GM13977 (cell line): Measurements from ENCODE around the gene POLE.

Experiments
- DNase-seq: peaks from one replicate; pipeline ENCODE4 v3.0.0; 2012; ENCODE audit warnings: low spot score
- in situ Hi-C: fragments of 300-500 bp; cut with MboI; formaldehyde crosslinking; loops from one replicate; pipeline ENCODE4 v1.12.0; 2022; ENCODE audit warnings: low sequenced_read_pairs, low pct_unique_long_range_greater_than_20kb, mixed read lengths, inconsistent platforms; ENCODE audit not compliant: unreplicated experiment
- TF ChIP-seq, protein P1 (sequence below): IDR thresholded peaks from 2 replicates; pipeline ENCODE4 v1.5.1; 2012; ENCODE audit warnings: mild to moderate bottlenecking, control low read depth; ENCODE audit not compliant: insufficient read depth; ENCODE audit errors: extremely low read depth, missing control alignments

Gene POLE

DNA sequence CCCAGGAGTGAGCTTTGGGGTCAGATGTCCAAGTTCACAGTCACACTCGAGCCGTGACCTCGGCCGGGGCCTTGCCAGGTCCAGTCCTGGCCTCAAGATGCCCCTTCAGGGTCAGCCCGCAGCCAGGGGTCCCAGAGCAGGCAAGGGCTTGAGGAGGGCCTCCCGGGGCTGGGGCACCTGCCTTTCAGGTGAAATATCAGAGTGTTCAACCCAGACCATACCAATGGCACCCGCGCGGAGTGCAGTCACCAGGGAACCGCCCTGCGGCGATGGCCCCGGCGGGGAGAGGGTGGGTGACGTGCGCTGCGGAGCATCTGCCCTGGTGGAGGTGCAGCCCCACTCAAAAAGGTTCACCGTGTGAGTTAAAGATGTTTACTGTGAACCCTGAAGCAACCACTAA, 93.6 kb downstream of the POLE start:
- DNase-seq: no peak
- in situ Hi-C loops: no loop called here
- TF ChIP-seq, protein P1, sequence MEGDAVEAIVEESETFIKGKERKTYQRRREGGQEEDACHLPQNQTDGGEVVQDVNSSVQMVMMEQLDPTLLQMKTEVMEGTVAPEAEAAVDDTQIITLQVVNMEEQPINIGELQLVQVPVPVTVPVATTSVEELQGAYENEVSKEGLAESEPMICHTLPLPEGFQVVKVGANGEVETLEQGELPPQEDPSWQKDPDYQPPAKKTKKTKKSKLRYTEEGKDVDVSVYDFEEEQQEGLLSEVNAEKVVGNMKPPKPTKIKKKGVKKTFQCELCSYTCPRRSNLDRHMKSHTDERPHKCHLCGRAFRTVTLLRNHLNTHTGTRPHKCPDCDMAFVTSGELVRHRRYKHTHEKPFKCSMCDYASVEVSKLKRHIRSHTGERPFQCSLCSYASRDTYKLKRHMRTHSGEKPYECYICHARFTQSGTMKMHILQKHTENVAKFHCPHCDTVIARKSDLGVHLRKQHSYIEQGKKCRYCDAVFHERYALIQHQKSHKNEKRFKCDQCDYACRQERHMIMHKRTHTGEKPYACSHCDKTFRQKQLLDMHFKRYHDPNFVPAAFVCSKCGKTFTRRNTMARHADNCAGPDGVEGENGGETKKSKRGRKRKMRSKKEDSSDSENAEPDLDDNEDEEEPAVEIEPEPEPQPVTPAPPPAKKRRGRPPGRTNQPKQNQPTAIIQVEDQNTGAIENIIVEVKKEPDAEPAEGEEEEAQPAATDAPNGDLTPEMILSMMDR: no peak

DNA sequence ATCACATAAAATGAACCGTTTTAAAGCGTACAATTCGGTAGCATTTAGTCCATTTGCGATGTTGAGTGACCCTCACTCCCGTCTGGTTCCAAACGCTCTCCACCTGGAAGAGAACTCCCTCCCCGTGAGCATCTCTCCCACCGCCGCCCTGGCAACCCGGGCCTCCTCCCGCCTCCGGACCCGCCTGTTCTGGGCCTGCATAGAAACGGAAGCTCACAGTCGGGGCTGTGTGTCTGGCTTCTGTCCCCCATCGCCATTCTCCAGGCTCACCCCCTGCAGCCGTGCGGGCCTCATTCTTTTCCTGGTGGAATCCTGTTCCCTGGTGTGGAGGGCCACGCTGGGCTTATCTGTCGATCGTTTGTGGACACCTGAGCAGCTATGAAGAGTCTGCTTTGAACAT, 94.1 kb downstream of the POLE start:
- no peak for DNase-seq
- TF ChIP-seq, protein P1: no peak
- in situ Hi-C loops: no loop called here

DNA sequence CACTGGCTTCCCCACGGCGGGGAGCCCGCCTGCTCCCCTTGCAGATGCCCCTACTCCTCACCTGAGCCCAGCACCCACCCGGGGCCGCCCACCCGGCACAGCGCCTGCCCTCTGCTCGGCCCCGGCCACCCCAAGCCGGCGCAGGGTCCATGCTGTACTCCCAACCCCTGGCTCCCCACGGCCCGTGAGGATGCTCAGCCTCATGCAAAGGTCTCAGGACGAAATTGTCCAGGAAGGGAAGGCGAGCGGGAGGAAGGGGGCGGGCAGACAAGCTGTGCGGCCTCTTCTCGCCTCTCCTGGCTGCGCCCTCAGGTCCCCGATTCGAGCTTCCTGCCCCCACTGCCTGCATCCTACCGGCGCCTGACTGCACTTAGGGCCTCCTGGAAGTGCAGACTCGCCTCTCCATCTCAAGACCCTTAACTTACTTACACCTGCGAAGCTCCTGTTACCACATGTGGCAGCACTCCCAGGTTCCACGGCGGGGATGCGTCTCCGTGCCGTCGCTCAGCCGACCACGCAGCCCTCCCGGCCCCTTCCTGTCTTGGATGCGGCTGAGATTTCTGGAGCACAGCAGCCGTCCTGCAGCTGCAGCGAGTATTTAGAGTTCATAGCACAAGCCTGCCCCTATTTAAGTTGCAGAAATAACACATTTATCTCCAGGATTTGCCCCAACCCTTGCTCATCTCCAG, 94.7 kb downstream of the POLE start:
- TF ChIP-seq, protein P1: no peak
- no peak for DNase-seq
- in situ Hi-C loops: no loop called here

DNA sequence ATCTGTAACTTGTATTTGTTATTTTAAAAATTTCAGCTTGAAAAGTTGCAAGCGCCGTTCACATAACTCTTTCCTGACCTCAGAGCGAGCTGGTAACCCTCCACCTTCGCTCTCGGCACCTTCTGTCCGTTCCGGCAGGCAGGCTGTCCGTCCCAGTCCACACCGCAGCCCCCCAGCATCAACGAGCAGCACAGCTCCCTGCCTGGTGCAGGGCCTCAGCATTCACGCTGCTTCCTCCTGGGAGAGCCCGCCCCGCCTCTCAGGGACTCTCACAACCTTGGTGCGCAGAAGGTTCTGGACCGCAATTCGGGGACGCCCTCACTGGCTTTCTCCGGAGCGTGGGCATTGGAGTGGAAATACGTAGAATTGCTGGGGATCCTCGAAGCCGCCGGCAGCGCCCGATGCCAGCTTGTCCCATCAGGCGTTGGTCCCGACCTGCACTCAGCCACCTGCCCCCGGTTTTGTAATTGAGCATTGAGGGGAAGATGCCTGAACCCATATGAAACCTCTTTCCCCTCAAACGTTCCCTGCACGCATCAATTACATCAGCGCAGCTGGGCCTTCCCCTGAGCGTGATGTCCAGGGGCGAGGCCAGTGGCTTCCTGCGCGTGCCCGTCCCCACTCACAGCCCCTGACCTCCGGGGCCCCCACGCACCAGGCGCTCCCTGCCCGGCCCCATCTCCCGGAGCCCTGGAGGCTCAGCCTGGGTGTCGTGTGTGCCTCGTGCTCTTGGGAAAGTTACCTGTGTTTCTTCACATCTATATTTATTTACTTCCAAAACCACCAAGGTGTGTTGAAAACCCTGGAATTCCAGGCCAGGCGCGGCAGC, 95.8 kb downstream of the POLE start:
- no peak for DNase-seq
- TF ChIP-seq, protein P1: no peak
- in situ Hi-C loops: no loop called here

DNA sequence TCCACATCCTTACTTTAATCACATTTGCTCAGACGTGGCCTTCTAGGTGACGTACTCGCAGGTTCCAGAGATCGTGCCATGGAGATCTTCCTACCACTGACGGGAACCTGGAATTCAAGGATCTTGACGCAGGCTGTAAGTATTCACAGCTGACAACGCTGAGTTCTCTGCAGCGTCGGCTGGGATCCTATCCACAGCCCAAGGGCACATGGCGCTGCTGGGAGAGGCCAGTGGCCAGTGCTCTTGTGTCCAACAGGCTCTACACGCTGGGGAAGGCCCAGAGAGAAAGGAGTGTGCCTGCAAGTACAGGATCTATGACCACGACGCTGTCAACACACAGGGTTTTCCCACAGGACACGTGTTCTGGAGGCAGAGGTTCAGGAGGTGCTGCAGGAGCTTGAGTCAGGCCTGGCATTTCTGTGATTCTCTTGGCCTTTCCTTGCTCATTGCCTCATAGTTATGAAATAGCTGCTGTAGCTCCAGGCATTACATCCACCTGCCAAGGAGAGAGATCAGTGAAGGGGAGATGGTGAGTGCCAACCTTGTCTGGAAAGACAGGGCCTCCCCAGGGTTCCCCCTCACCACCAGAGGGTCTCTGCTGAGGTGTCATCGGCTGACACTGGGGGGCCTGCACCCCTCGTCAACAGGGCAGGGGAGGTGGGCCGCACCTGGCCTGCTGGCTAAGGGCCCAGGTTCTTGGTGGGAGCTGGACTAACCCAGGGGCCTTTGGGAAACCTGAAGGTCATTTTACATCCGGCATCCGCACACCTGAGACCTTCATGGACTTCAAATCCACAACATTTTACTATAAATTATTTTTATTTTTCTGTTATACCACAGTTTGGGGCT, 98.1 kb downstream of the POLE start:
- TF ChIP-seq, protein P1: no peak
- in situ Hi-C loops: no loop called here
- DNase-seq: no peak

DNA sequence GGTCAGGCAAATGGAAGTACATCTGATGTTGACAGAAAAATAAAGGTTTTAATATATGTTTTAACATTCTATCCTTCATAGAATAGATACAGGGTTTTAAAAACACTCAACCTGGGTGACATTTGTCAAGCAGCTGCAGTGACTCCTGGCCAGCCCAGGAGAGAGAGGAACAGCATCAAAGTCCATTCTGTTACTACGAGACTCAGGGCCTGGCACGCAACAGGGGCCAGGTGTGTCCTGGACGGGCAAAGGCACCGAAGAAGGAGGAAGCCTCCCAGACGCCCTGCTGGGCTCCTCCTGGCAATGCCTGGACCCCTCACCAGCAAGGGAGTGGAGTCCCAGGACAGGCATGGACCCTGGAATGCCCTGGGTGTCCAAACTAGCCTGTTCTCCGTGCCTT, 98.8 kb downstream of the POLE start:
- DNase-seq: no peak
- in situ Hi-C loops: no loop called here
- TF ChIP-seq, protein P1: no peak
